GM19324 (cell line): Measurements from ENCODE around the gene SLC22A2.
"Not testable (repeated sequence)": the region's sequence is repeated elsewhere in the genome, so short reads cannot be mapped to it uniquely, and the experiment has no call there.

Source experiments
- ATAC-seq: cut with Tn5 transposase; IDR thresholded peaks from one replicate; pipeline ENCODE4 v1.9.1; 2021; ENCODE audit warnings: mild to moderate bottlenecking, moderate library complexity; ENCODE audit not compliant: unreplicated experiment, low FRiP score

Gene SLC22A2

GRCh38 chr6:160258346-160259142 is at the start of gene SLC22A2:
SLC22A2 (minus strand) TSS chr6:160258821; CDS start chr6:160258757, 64 bp downstream.
- ATAC-seq = no peak

- ATAC-seq = no peak
Measured at GRCh38 chr6:160305926-160306713, 47.5 kb upstream of the SLC22A2 start.

- ATAC-seq = no peak
Measured at GRCh38 chr6:160303806-160304205, 45.2 kb upstream of the SLC22A2 start.

- not testable (repeated sequence) for ATAC-seq
Measured at GRCh38 chr6:160302431-160303082, 43.9 kb upstream of the SLC22A2 start.

DNA sequence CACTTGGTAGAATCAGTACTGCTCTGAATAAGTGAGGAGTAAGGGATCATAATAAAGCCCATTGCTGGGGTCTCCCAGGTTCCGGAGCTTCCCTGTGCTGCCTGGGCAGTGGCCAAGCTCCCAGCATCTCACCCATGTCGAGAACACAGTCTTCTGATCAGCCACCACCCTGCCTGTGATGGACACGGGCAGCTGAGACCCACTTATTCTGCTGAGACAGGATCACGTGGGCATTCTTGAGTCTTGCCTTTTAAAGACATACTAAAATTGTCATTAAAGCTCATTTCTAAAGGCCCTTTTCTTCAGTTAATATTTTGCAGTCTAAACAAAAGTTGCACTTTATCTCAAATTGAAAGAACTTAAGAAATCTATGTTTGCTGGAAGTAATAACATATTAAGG is 42.7 kb upstream of the SLC22A2 start:
- ATAC-seq = no peak

GRCh38 chr6:160300076-160300695 is 41.6 kb upstream of the SLC22A2 start:
- no peak for ATAC-seq

DNA sequence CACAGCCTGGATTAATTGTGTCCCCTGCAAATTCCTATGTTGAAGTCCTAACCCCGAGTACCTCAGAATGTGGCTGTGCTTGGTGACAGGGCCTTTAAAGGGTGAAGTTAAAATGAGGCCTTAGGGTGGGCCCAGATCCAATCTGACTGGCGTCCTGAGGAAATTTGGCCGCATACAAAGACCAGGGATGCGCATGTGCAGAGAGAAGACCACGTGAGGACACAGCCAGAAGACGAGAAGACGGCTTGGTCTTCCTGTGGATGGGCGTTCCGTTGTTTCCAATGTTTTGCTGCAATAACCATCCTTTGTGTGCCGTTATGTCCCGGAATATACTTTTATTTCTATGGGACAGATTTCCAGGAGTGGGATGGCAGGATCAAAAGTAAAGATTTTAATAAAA is 40.9 kb upstream of the SLC22A2 start:
- no peak for ATAC-seq

DNA sequence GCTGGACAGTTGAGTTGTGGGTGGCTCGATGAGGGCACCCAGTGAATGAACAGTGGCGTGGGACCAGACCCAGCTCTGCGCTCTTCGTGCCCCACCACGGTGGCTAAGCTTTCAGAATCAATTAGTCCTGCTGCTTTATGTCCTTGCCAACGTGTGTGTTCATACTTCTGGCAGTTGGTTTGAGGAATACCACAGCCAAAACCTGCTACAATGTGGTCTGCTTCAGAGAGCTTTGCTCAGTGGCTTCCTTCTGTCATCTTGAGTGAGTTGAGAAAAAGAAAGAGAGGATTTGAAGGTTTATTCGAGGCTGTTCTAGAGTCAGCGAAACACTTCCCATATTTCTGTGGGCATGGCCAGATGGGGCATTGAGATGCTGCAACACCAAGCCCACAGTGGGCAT is 39.5 kb upstream of the SLC22A2 start:
- no peak for ATAC-seq

DNA sequence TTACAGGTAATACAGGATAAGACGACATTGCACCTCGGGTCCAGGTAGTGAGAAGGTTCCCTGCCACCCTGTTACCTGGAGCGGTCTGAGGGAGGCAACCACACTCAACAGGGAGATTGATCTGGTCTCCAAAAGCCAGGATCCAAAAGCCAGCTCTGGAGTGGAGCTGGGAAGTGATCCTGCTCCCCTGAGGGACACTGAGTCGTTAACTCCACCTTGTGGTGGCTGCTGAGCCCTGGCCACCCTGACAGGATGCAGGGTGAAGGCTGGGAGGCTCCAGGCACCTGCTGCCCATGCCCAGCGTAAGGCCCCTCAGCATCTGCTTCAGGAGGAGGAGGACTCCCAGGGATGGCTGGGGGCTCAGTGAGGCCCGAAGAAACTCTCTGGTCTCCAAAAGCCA is 38.7 kb upstream of the SLC22A2 start:
- ATAC-seq = no peak

DNA sequence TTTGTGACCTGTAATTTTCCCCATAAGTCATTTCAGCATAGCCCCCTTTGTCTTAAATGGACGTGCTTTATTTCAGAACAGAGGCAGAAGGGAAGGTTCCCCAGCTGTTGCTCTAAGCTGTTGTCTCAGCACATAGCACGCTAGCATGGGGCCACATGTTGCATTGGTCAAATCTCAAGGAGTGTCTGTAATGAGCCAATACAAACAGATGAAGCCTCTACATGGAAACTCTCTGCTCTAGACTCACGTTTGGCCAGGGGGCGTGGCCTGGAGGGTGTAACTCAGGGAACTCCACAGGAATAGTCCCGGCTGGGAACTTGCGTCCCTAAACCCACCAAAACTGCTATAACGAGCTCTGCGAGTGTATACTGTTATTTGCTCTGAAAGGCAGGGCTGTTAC is 35.2 kb upstream of the SLC22A2 start:
- no peak for ATAC-seq

DNA sequence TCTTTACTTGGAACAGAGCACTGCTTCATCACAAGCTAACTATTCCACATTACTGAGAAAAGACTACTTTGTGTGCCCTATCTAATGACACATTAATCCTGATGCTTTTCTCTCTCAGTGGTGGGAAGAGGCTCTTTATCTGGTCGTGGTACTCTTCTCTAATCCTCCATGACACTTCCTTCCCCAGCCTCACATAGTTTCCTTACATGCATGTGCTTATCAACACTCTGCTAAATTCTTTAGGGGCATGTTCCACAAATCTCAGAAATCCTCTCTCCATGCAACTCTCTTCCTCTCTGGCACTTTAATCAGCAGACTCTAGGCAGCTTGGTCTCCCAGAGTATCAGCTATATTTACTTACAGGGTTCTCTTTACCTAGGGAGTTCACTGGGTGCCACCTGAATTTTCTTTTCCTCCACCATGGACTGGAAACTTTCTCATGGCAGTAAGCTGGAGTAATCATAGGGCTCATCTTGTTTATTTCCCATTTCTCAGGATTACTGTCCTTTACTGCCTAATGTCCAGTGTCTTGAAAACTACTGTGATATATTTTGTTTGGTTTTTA is 27.0 kb upstream of the SLC22A2 start:
- ATAC-seq = no peak

DNA sequence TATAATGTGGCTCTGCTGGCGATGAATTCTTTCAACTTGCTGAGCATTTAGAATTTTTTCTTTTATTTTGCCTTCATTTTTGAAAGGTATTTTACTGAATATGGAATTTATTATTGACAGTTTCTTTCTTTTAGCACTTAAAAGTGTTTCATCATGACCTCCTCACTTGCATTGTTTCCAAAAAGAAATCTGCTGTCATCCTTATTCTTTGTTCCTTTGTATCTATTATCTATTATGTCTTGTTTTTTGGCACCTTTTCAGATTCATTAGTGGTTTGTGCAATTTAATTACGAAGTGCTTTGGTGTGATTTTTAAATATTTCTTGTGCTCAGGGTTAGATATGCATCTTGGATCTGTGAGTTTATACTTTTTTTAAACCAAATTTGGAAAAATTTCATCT is 26.0 kb upstream of the SLC22A2 start:
- no peak for ATAC-seq

GRCh38 chr6:160282444-160282843 is 23.8 kb upstream of the SLC22A2 start:
- ATAC-seq = no peak

GRCh38 chr6:160279850-160280249 is 21.2 kb upstream of the SLC22A2 start:
- no peak for ATAC-seq

- ATAC-seq = no peak
Measured at GRCh38 chr6:160278786-160279310, 20.2 kb upstream of the SLC22A2 start.

GRCh38 chr6:160278311-160278710 is 19.7 kb upstream of the SLC22A2 start:
- ATAC-seq = no peak

GRCh38 chr6:160277546-160277945 is 18.9 kb upstream of the SLC22A2 start:
- ATAC-seq = no peak

DNA sequence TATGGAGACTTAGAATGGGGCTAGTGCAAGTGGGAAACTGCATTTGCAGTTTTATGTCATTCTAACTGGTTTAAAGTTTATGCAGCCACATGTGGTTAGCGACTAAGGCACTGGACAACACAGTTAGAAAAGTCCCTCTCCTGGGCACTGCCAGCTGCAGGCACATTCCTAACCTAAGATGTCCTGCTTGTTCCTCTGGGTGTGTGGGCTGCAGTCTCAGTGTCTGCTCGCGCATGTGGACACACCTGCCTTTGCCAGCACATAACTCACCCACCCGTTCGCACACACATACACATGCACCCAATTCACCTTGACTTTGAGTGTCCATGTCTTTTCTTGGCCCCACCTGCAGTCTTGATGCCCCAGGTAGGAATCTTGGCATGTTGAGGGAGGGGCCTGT is 18.5 kb upstream of the SLC22A2 start:
- ATAC-seq = no peak

DNA sequence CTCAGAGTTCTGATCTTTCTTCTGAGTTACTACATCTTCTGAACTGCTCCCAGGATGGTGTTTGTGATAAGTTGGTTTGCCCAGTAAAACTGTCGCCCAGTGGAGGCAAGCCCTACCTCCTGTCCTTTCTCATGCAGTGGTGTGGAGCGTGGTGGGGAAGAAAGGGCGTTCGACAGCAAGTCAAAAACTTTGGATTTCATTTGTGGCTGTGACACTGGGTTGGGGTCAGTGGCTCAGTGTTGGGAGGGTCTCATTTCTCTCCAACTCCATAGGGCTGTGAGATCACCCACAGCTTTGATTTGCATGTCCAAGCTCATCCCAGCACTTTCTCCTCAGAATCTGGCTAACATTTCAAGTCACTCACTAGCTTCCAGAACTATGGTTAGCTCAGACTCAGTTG is 17.5 kb upstream of the SLC22A2 start:
- no peak for ATAC-seq

DNA sequence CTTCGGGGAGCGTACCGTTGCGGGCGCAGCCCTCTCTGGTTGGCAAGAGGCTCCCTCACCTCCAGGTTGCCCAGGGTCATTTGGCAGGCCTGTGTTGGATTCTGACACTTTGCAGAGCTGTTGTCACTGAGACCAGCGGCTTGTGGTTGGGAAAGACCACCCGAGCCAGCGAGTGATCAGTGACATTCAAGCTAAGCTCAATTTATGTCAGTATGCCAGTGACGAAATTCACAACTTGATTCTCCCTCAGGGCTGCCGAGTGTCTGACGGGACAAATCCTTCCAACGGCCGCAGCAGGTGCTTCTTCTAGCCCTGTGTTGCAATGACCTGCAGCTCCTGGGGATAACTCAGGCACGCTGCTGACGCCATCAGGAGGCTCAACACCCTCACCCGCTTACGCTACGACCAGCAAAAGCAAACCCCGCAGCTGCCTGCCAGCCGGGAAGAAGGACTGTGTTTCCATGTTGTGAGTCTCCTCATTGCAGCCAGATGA is 16.9 kb upstream of the SLC22A2 start:
- no peak for ATAC-seq
